Endothelial cell of umbilical vein (primary cell): Measurements from ENCODE around the gene PKN2. TPM values are rescaled to one million over a fixed set of nuclear protein-coding genes. Genes with fewer than 3 reads are reported as not detected.

Source experiments
- BruUV-seq: library from RNA; stranded (reverse); fragments of 400-500 nt; replicated peaks from 2 replicates; lab custom pipeline; 2021; lab: Mats Ljungman, UMichigan
- CTCF ChIA-PET: fragments of 300-600, 350-600 bp; sonication (Branson Sonifier 250); formaldehyde crosslinking; loops from one replicate; lab custom pipeline; 2021; ENCODE audit warnings: antibody characterized with exemption, inconsistent platforms; lab: Charles Lee
- POLR2A ChIA-PET: fragments of 300-600, 350-600 bp; sonication (Branson Sonifier 250); formaldehyde crosslinking; loops from one replicate; lab custom pipeline; 2021; ENCODE audit warnings: antibody characterized with exemption, inconsistent platforms; lab: Charles Lee
- DNase-seq: peaks from one replicate; pipeline ENCODE4 v3.0.0-alpha.2; 2011; ENCODE audit warnings: low read depth, low spot score
- FAIRE-seq: peaks from 2 replicates; lab custom pipeline; 2011; peaks lifted over from hg19 to GRCh38; lab: Jason Lieb, UNC
- H2AFZ ChIP-seq: 2 replicates; pipeline ENCODE4 v1.6.0; 2012; ENCODE audit warnings: low read depth, low read length, control low read depth, inconsistent platforms
- H3K27ac ChIP-seq: 2 replicates; pipeline ENCODE4 v1.5.1; 2011; ENCODE audit warnings: low read depth, mild to moderate bottlenecking, control low read depth, low read length, moderate library complexity; ENCODE audit not compliant: insufficient read depth
- H3K27me3 ChIP-seq, 2 experiments: 2 replicates each; pipeline versions ENCODE4 v1.6.0 to v1.6.1; 2011; ENCODE audit warnings: low read length in 2 of 2, mixed read lengths in 1 of 2; ENCODE audit not compliant: control insufficient read depth in 2 of 2, insufficient read depth in 2 of 2
- H3K36me3 ChIP-seq, 2 experiments: 2 replicates in 1 of 2; 3 replicates in 1 of 2; pipeline ENCODE4 v1.5.1; 2011; ENCODE audit warnings: low read length in 2 of 2, mild to moderate bottlenecking in 1 of 2, moderate library complexity in 1 of 2; ENCODE audit not compliant: control insufficient read depth in 2 of 2, insufficient read depth in 2 of 2; ENCODE audit errors: extremely low read depth in 1 of 2
- H3K4me1 ChIP-seq: 3 replicates; pipeline ENCODE4 v1.5.1; 2011; ENCODE audit warnings: mild to moderate bottlenecking, low read length; ENCODE audit not compliant: control insufficient read depth, insufficient read depth; ENCODE audit errors: extremely low read depth
- H3K4me2 ChIP-seq: 2 replicates; pipeline ENCODE4 v1.6.1; 2011; ENCODE audit warnings: low read length, control low read depth, mixed read lengths; ENCODE audit not compliant: insufficient read depth
- H3K4me3 ChIP-seq, 3 experiments: fragments of 200-600 bp in 1 of 3; sonication (generic), shearing (Covaris generic) in 1 of 3; replicated peaks in 1 of 3; 2 replicates each; pipeline ENCODE4 v1.5.1; 2011 to 2016; ENCODE audit warnings: control low read depth in 3 of 3, low read length in 3 of 3, mild to moderate bottlenecking in 2 of 3, inconsistent platforms in 1 of 3, low read depth in 1 of 3, moderate library complexity in 1 of 3; ENCODE audit not compliant: insufficient read depth in 1 of 3
- H3K79me2 ChIP-seq: 2 replicates; pipeline ENCODE4 v1.6.0; 2012; ENCODE audit warnings: low read length, inconsistent platforms; ENCODE audit not compliant: control insufficient read depth, insufficient read depth
- H3K9ac ChIP-seq: replicated peaks from 2 replicates; pipeline ENCODE3; 2011; ENCODE audit warnings: low read length, control low read depth; ENCODE audit not compliant: insufficient read depth; ENCODE audit errors: extremely low read depth
- H3K9me1 ChIP-seq: replicated peaks from 3 replicates; pipeline ENCODE4 v1.6.0; 2011; ENCODE audit warnings: mild to moderate bottlenecking, low read length; ENCODE audit not compliant: control insufficient read depth, insufficient read depth; ENCODE audit errors: extremely low read depth
- H3K9me3 ChIP-seq: replicated peaks from 2 replicates; pipeline ENCODE4 v1.5.1; 2012; ENCODE audit warnings: low read length, inconsistent platforms; ENCODE audit not compliant: control insufficient read depth, insufficient read depth
- H4K20me1 ChIP-seq: replicated peaks from 2 replicates; pipeline ENCODE3; 2011; ENCODE audit warnings: mild to moderate bottlenecking, low read length; ENCODE audit not compliant: control insufficient read depth, insufficient read depth; ENCODE audit errors: extremely low read depth
- EZH2 ChIP-seq: IDR thresholded peaks from 2 replicates; pipeline ENCODE4 v1.6.1; 2012; ENCODE audit warnings: borderline replicate concordance, low read depth, mild to moderate bottlenecking, moderate library complexity, low read length, inconsistent platforms; ENCODE audit not compliant: severe bottlenecking
- FOS ChIP-seq: IDR thresholded peaks from 2 replicates; pipeline ENCODE4 v1.6.1; 2011; ENCODE audit warnings: mild to moderate bottlenecking, low read length, moderate library complexity, borderline replicate concordance; ENCODE audit not compliant: insufficient read depth
- GATA2 ChIP-seq: IDR thresholded peaks from 2 replicates; pipeline ENCODE4 v1.7.0; 2011; ENCODE audit warnings: low read depth, mild to moderate bottlenecking, moderate library complexity, mixed read lengths, low read length; ENCODE audit not compliant: insufficient read length, insufficient read depth
- JUN ChIP-seq: IDR thresholded peaks from 2 replicates; pipeline ENCODE4 v1.6.1; 2011; ENCODE audit warnings: borderline replicate concordance, low read depth; ENCODE audit not compliant: insufficient read length, insufficient read depth
- MYC ChIP-seq: IDR thresholded peaks from one replicate; pipeline ENCODE4 v1.6.1; 2011; ENCODE audit warnings: mild to moderate bottlenecking, low read depth, low read length
- POLR2A ChIP-seq: IDR thresholded peaks from 2 replicates; pipeline ENCODE4 v1.6.1; 2012; ENCODE audit warnings: low read depth, mild to moderate bottlenecking, control low read depth, low read length
- POLR2AphosphoS5 ChIP-seq: IDR thresholded peaks from 2 replicates; pipeline ENCODE4 v1.6.1; 2012; ENCODE audit warnings: low read depth, mild to moderate bottlenecking, control low read depth, low read length, moderate library complexity; ENCODE audit not compliant: insufficient read depth
- dilution Hi-C: fragments of 300-500 bp; cut with MboI; formaldehyde crosslinking; loops from one replicate; pipeline ENCODE4 v1.15.0; 2019; ENCODE audit warnings: low sequenced_read_pairs; ENCODE audit not compliant: extremely low pct_ligation_motif_present
- intact Hi-C: fragments of 100-400 bp; cut with micrococcal nuclease; formaldehyde crosslinking; loops from one replicate; pipeline ENCODE4 v1.10.0; 2022
- polyA plus RNA-seq, 4 experiments: library from polyadenylated mRNA; depleted of rRNA in 3 of 4; stranded (reverse) in 3 of 4; unstranded in 1 of 4; fragments of >200 nt; gene quantifications; 2 replicates each; pipeline versions ENCODE4 v1.2.1 to v1.2.3, GENCODE V29; 2011 to 2012; ENCODE audit warnings: missing spikeins in 1 of 4
- total RNA-seq: library from RNA; stranded (reverse); gene quantifications from 2 replicates; pipeline ENCODE4 v1.2.3, GENCODE V29; 2021
- TF ChIP-seq, protein P1 (sequence below), 2 donors: IDR thresholded peaks; 1 replicate in 1 of 2; 2 replicates in 1 of 2; pipeline ENCODE4 v1.5.1; 2011; ENCODE audit warnings: low read length in 2 of 2, mild to moderate bottlenecking in 2 of 2, moderate library complexity in 2 of 2, control low read depth in 1 of 2, inconsistent platforms in 1 of 2, low read depth in 1 of 2; ENCODE audit not compliant: insufficient read depth in 1 of 2; ENCODE audit errors: extremely low read depth in 1 of 2
- TF ChIP-seq, protein P2 (sequence below): IDR thresholded peaks from 2 replicates; pipeline ENCODE4 v1.6.1; 2011; ENCODE audit not compliant: insufficient read depth, insufficient read length

PKN2 gene
- total and polyA plus RNA-seq, 2 donors (not counting 3 experiments of a cell fraction or from before 2014, with no cell fraction given), result 11.5 to 47.3 TPM

DNA sequence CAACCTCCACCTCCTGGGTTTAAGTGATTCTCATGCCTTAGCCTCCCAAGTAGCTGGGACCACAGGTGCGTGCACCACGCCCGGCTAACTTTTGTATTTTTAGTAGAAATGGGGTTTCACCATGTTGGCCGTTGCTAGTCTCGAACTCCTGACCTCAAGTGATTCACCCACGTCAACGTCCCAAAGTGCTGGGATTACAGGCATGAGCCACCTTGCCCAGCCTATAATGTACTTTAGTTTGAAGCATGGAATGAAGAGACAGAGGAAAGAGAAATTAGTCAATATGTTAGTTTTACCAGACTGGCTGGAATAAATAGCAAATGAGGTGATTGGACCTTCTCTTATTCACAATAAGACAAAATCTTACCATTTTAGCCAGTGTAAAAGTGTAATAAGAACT, 118.3 kb downstream of the PKN2 start:
- H2AFZ ChIP-seq, result no peak overlapping the region
- peak overlapping the region; percentile 4 for H3K27ac ChIP-seq
- no peak overlapping the region for H3K4me2 ChIP-seq
- H3K9me1 ChIP-seq, result no peaks in the 10 kb centered on the region
- TF ChIP-seq POLR2A, result no peak
- TF ChIP-seq POLR2AphosphoS5, result no peak
- TF ChIP-seq MYC, result no peak
- TF ChIP-seq, protein P1, sequence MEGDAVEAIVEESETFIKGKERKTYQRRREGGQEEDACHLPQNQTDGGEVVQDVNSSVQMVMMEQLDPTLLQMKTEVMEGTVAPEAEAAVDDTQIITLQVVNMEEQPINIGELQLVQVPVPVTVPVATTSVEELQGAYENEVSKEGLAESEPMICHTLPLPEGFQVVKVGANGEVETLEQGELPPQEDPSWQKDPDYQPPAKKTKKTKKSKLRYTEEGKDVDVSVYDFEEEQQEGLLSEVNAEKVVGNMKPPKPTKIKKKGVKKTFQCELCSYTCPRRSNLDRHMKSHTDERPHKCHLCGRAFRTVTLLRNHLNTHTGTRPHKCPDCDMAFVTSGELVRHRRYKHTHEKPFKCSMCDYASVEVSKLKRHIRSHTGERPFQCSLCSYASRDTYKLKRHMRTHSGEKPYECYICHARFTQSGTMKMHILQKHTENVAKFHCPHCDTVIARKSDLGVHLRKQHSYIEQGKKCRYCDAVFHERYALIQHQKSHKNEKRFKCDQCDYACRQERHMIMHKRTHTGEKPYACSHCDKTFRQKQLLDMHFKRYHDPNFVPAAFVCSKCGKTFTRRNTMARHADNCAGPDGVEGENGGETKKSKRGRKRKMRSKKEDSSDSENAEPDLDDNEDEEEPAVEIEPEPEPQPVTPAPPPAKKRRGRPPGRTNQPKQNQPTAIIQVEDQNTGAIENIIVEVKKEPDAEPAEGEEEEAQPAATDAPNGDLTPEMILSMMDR (IDR thresholded peaks at IDR 0.05; ENCODE audit: extremely low read depth in 1 of 2, insufficient read depth in 1 of 2, low read depth in 1 of 2, low read length in 2 of 2), result no peak
- no peak for TF ChIP-seq GATA2
- TF ChIP-seq EZH2, result no peak
- TF ChIP-seq, protein P2, sequence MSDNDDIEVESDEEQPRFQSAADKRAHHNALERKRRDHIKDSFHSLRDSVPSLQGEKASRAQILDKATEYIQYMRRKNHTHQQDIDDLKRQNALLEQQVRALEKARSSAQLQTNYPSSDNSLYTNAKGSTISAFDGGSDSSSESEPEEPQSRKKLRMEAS, result no peak
- TF ChIP-seq JUN, result no peak
- TF ChIP-seq FOS, result no peak
- no peaks in the 10 kb centered on the region for H3K9me3 ChIP-seq
- FAIRE-seq, result no peak
- no peaks in the 10 kb centered on the region for H3K27me3 ChIP-seq
- H3K4me3 ChIP-seq, result no peak overlapping the region
- DNase-seq, result no peak
- H4K20me1 ChIP-seq, result no peaks in the 10 kb centered on the region
- H3K36me3 ChIP-seq, result peaks cover 3 to 10% of the 10 kb centered on the region in 2 experiments
- H3K79me2 ChIP-seq, result no peaks in the 10 kb centered on the region
- CTCF ChIA-PET, result no interaction called here
- intact Hi-C loops (loop anchor here (5.0 kb wide), 1 partner anchor 145 kb away; no protein-coding TSS in a partner anchor), dilution Hi-C loops (no loop called here)
- no peak overlapping the region for H3K9ac ChIP-seq
- peaks cover 3% of the 10 kb centered on the region for H3K4me1 ChIP-seq
- BruUV-seq, result TSS peak; percentile 89
- POLR2A ChIA-PET, result no interaction called here
